Subcutaneous abdominal adipose tissue (tissue), 5 donors: Measurements from ENCODE around the gene TCAF1.

Experiments
- H3K27ac ChIP-seq: one replicate; pipeline ENCODE4 v1.7.0; 2013; ENCODE audit warnings: low read depth, mild to moderate bottlenecking, inconsistent platforms, low read length, moderate library complexity
- H3K27me3 ChIP-seq, 5 donors: one replicate each; pipeline ENCODE4 v1.7.0; 2013; ENCODE audit warnings: low read length in 5 of 5, inconsistent platforms in 1 of 5; ENCODE audit not compliant: control insufficient read depth in 5 of 5, insufficient read depth in 4 of 5
- H3K36me3 ChIP-seq, 5 donors: one replicate each; pipeline ENCODE4 v1.7.0; 2013; ENCODE audit warnings: low read length in 5 of 5; ENCODE audit not compliant: control insufficient read depth in 5 of 5, insufficient read depth in 5 of 5
- H3K4me1 ChIP-seq, 5 donors: one replicate each; pipeline ENCODE4 v1.7.0; 2013; ENCODE audit warnings: low read length in 5 of 5, mild to moderate bottlenecking in 3 of 5, moderate library complexity in 1 of 5; ENCODE audit not compliant: control insufficient read depth in 5 of 5, insufficient read depth in 5 of 5
- H3K4me3 ChIP-seq, 5 donors: one replicate each; pipeline ENCODE4 v1.7.0; 2013; ENCODE audit warnings: low read length in 5 of 5, low read depth in 1 of 5
- H3K9ac ChIP-seq, 5 donors: one replicate each; pipeline ENCODE4 v1.7.0; 2013; ENCODE audit warnings: low read length in 5 of 5, mild to moderate bottlenecking in 4 of 5, moderate library complexity in 3 of 5
- H3K9me3 ChIP-seq, 5 donors: one replicate each; pipeline ENCODE4 v1.7.0; 2013; ENCODE audit warnings: low read length in 5 of 5; ENCODE audit not compliant: control insufficient read depth in 5 of 5
- donor health status: healthy.
- donor health status: healthy.
- donor health status: healthy.
- donor health status: healthy.
- donor health status: healthy.

Gene TCAF1

GRCh38 chr7:143929224-143929920 lies 27.4 kb upstream of the TCAF1 start:
- no peak overlapping the region for H3K4me3 ChIP-seq
- H3K27ac ChIP-seq, result no peak overlapping the region
- H3K36me3 ChIP-seq, result no peaks in the 10 kb centered on the region
- no peaks in the 10 kb centered on the region for H3K27me3 ChIP-seq
- H3K9me3 ChIP-seq, result peaks cover 0 to 10% (median 5%) of the 10 kb centered on the region in 5 donors
- H3K9ac ChIP-seq, result no peak overlapping the region
- H3K4me1 ChIP-seq, result no peaks in the 10 kb centered on the region

GRCh38 chr7:143924851-143925250 lies 22.9 kb upstream of the TCAF1 start:
- Histone ChIP-seq H3K4me1 (no peaks in the 10 kb centered on the region), H3K4me3 (no peak overlapping the region), H3K36me3 (no peaks in the 10 kb centered on the region), H3K9ac (no peak overlapping the region), H3K27ac (no peak overlapping the region), H3K9me3 (no peaks in the 10 kb centered on the region), H3K27me3 (no peaks in the 10 kb centered on the region)

GRCh38 chr7:143914938-143915652 lies 13.1 kb upstream of the TCAF1 start:
- Histone ChIP-seq H3K9ac (no peak overlapping the region), H3K4me1 (peaks cover 0 to 5% (median 0%) of the 10 kb centered on the region in 5 donors), H3K9me3 (no peaks in the 10 kb centered on the region), H3K36me3 (no peaks in the 10 kb centered on the region), H3K27ac (no peak overlapping the region), H3K27me3 (no peaks in the 10 kb centered on the region), H3K4me3 (no peak overlapping the region)

GRCh38 chr7:143913945-143914615 lies 12.1 kb upstream of the TCAF1 start:
- no peaks in the 10 kb centered on the region for H3K9me3 ChIP-seq
- H3K9ac ChIP-seq, result no peak overlapping the region
- H3K27me3 ChIP-seq, result no peaks in the 10 kb centered on the region
- H3K4me3 ChIP-seq, result no peak overlapping the region
- H3K27ac ChIP-seq, result no peak overlapping the region
- H3K36me3 ChIP-seq, result no peaks in the 10 kb centered on the region
- peaks cover 0 to 11% (median 0%) of the 10 kb centered on the region in 5 donors for H3K4me1 ChIP-seq

- Histone ChIP-seq H3K9ac (no peak overlapping the region), H3K27ac (no peak overlapping the region), H3K4me3 (no peak overlapping the region), H3K36me3 (no peaks in the 10 kb centered on the region), H3K9me3 (no peaks in the 10 kb centered on the region), H3K27me3 (no peaks in the 10 kb centered on the region), H3K4me1 (peaks cover 0 to 27% (median 13%) of the 10 kb centered on the region in 5 donors)
Observed at GRCh38 chr7:143910473-143911248, 8.7 kb upstream of the TCAF1 start.

- Histone ChIP-seq H3K27ac (no peak overlapping the region), H3K9ac (no peak overlapping the region), H3K9me3 (no peaks in the 10 kb centered on the region), H3K4me1 (peaks cover 0 to 27% (median 13%) of the 10 kb centered on the region in 5 donors), H3K27me3 (no peaks in the 10 kb centered on the region), H3K4me3 (no peak overlapping the region), H3K36me3 (no peaks in the 10 kb centered on the region)
Observed at GRCh38 chr7:143909863-143910262, 7.9 kb upstream of the TCAF1 start.

- H3K4me3 ChIP-seq, result no peak overlapping the region
- no peak overlapping the region for H3K9ac ChIP-seq
- H3K36me3 ChIP-seq, result no peaks in the 10 kb centered on the region
- no peaks in the 10 kb centered on the region for H3K27me3 ChIP-seq
- H3K27ac ChIP-seq, result no peak overlapping the region
- H3K9me3 ChIP-seq, result no peaks in the 10 kb centered on the region
- peaks cover 0 to 27% (median 13%) of the 10 kb centered on the region in 5 donors for H3K4me1 ChIP-seq
Observed at GRCh38 chr7:143908120-143908519, 6.1 kb upstream of the TCAF1 start.

- H3K36me3 ChIP-seq, result no peaks in the 10 kb centered on the region
- no peaks in the 10 kb centered on the region for H3K9me3 ChIP-seq
- H3K27me3 ChIP-seq, result no peaks in the 10 kb centered on the region
- H3K4me3 ChIP-seq, result no peak overlapping the region
- no peak overlapping the region for H3K9ac ChIP-seq
- H3K27ac ChIP-seq, result no peak overlapping the region
- H3K4me1 ChIP-seq, result peaks cover 0 to 27% (median 13%) of the 10 kb centered on the region in 5 donors
Observed at GRCh38 chr7:143906895-143907294, 4.9 kb upstream of the TCAF1 start.

GRCh38 chr7:143906151-143906550 lies 4.2 kb upstream of the TCAF1 start:
- Histone ChIP-seq H3K4me3 (no peak overlapping the region), H3K36me3 (no peaks in the 10 kb centered on the region), H3K27me3 (no peaks in the 10 kb centered on the region), H3K4me1 (peaks cover 0 to 31% (median 17%) of the 10 kb centered on the region in 5 donors), H3K27ac (no peak overlapping the region), H3K9me3 (no peaks in the 10 kb centered on the region), H3K9ac (no peak overlapping the region)
